Endothelial cell of umbilical vein (primary cell): ENCODE measurements around the gene PRSS58.

ENCODE experiments used
- EZH2 ChIP-seq: IDR thresholded peaks from 2 replicates; pipeline ENCODE4 v1.6.1; 2012; ENCODE audit warnings: borderline replicate concordance, low read depth, mild to moderate bottlenecking, moderate library complexity, low read length, inconsistent platforms; ENCODE audit not compliant: severe bottlenecking
- GATA2 ChIP-seq: IDR thresholded peaks from 2 replicates; pipeline ENCODE4 v1.7.0; 2011; ENCODE audit warnings: low read depth, mild to moderate bottlenecking, moderate library complexity, mixed read lengths, low read length; ENCODE audit not compliant: insufficient read length, insufficient read depth
- MYC ChIP-seq: IDR thresholded peaks from one replicate; pipeline ENCODE4 v1.6.1; 2011; ENCODE audit warnings: mild to moderate bottlenecking, low read depth, low read length
- POLR2A ChIP-seq: IDR thresholded peaks from 2 replicates; pipeline ENCODE4 v1.6.1; 2012; ENCODE audit warnings: low read depth, mild to moderate bottlenecking, control low read depth, low read length
- POLR2AphosphoS5 ChIP-seq: IDR thresholded peaks from 2 replicates; pipeline ENCODE4 v1.6.1; 2012; ENCODE audit warnings: low read depth, mild to moderate bottlenecking, control low read depth, low read length, moderate library complexity; ENCODE audit not compliant: insufficient read depth
- TF ChIP-seq, protein P1 (sequence below), 2 donors: IDR thresholded peaks; 1 replicate in 1 of 2; 2 replicates in 1 of 2; pipeline ENCODE4 v1.5.1; 2011; ENCODE audit warnings: low read length in 2 of 2, mild to moderate bottlenecking in 2 of 2, moderate library complexity in 2 of 2, control low read depth in 1 of 2, inconsistent platforms in 1 of 2, low read depth in 1 of 2; ENCODE audit not compliant: insufficient read depth in 1 of 2; ENCODE audit errors: extremely low read depth in 1 of 2

DNA sequence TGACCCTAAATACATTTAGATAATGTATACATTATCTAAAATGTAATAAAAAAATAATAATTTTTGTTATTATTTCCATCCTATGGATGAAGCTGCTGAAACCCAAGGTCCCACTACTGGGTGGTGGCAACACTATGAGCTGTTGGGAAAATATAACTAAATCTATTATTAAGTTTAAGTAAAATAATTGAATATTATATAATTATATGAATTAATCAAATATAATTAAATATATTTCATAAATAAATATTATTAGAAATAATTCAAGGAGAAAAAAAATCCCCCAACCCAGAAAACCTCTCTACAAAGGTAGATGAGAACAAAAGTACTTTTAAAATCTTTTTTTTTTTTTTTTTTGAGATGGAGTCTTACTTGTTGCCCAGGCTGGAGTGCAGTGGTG, 7.9 kb downstream of the PRSS58 start:
- TF ChIP-seq, protein P1, sequence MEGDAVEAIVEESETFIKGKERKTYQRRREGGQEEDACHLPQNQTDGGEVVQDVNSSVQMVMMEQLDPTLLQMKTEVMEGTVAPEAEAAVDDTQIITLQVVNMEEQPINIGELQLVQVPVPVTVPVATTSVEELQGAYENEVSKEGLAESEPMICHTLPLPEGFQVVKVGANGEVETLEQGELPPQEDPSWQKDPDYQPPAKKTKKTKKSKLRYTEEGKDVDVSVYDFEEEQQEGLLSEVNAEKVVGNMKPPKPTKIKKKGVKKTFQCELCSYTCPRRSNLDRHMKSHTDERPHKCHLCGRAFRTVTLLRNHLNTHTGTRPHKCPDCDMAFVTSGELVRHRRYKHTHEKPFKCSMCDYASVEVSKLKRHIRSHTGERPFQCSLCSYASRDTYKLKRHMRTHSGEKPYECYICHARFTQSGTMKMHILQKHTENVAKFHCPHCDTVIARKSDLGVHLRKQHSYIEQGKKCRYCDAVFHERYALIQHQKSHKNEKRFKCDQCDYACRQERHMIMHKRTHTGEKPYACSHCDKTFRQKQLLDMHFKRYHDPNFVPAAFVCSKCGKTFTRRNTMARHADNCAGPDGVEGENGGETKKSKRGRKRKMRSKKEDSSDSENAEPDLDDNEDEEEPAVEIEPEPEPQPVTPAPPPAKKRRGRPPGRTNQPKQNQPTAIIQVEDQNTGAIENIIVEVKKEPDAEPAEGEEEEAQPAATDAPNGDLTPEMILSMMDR (IDR thresholded peaks at IDR 0.05; ENCODE audit: extremely low read depth in 1 of 2, insufficient read depth in 1 of 2, low read depth in 1 of 2, low read length in 2 of 2) = no peak
- TF ChIP-seq EZH2 = no peak
- TF ChIP-seq POLR2A = no peak
- no peak for TF ChIP-seq POLR2AphosphoS5
- no peak for TF ChIP-seq GATA2
- no peak for TF ChIP-seq MYC
